Lung (tissue), 12 donors: Measurements from ENCODE around the gene TASP1. TPM values are rescaled to one million over a fixed set of nuclear protein-coding genes. Genes with fewer than 3 reads are reported as not detected.

Experiments used
- ATAC-seq: fragments of 200-7000 bp; cut with Tn5 transposase; one replicate; pipeline ENCODE4 v1.9.1; 2020; ENCODE audit warnings: moderate number of reproducible peaks; ENCODE audit not compliant: insufficient read depth, low FRiP score
- DNase-seq, 3 donors: peaks; one replicate each; pipeline ENCODE4 v3.0.0-alpha.2; 2013 to 2017
- H3K27ac ChIP-seq, 2 donors: one replicate each; pipeline ENCODE4 v1.5.1; 2013; ENCODE audit warnings: mild to moderate bottlenecking in 2 of 2, moderate library complexity in 2 of 2, control low read depth in 1 of 2, inconsistent platforms in 1 of 2, low read depth in 1 of 2, low read length in 1 of 2
- H3K27me3 ChIP-seq, 3 donors: one replicate each; pipeline ENCODE4 v1.5.1; 2013; ENCODE audit warnings: low read length in 2 of 3; ENCODE audit not compliant: control insufficient read depth in 3 of 3, insufficient read depth in 3 of 3
- H3K36me3 ChIP-seq, 4 donors: one replicate each; pipeline ENCODE4 v1.5.1; 2013; ENCODE audit warnings: low read length in 4 of 4, mild to moderate bottlenecking in 1 of 4, moderate library complexity in 1 of 4; ENCODE audit not compliant: control insufficient read depth in 4 of 4, insufficient read depth in 4 of 4
- H3K4me1 ChIP-seq, 5 donors: one replicate each; pipeline ENCODE4 v1.5.1; 2013; ENCODE audit warnings: low read length in 5 of 5, mild to moderate bottlenecking in 2 of 5, moderate library complexity in 1 of 5; ENCODE audit not compliant: control insufficient read depth in 5 of 5, insufficient read depth in 5 of 5
- H3K4me3 ChIP-seq: one replicate; pipeline ENCODE4 v1.5.1; 2013; ENCODE audit warnings: mild to moderate bottlenecking, control low read depth, moderate library complexity
- H3K9ac ChIP-seq, 2 donors: one replicate each; pipeline ENCODE4 v1.5.1; 2013; ENCODE audit warnings: low read length in 2 of 2, control low read depth in 1 of 2; ENCODE audit not compliant: insufficient read depth in 1 of 2
- H3K9me3 ChIP-seq, 4 donors: one replicate each; pipeline ENCODE4 v1.5.1; 2013; ENCODE audit warnings: low read length in 3 of 4, mild to moderate bottlenecking in 1 of 4, moderate library complexity in 1 of 4; ENCODE audit not compliant: control insufficient read depth in 4 of 4, insufficient read depth in 3 of 4
- WGBS, 2 donors: extraction: QIAGEN DNeasy Blood & Tissue Kit; methylation state at CpG; one replicate each; pipeline ENCODE4 v1.1.7; 2013; 5-methylcytosine and 5-hydroxymethylcytosine counted together
- polyA plus RNA-seq, 2 donors: library from polyadenylated mRNA; stranded (reverse); fragments of 200-250 nt; gene quantifications; one replicate each; pipeline ENCODE4 v1.2.1, GENCODE V29; 2013
- total RNA-seq, 2 donors: library from RNA; depleted of rRNA in 1 of 2; stranded (reverse); fragments of >200 nt in 1 of 2; gene quantifications; one replicate each; pipeline ENCODE4 v1.2.1, GENCODE V29; 2014 to 2021
- TF ChIP-seq, protein P1 (sequence below): IDR thresholded peaks from 2 replicates; pipeline ENCODE4 v1.5.1; 2012; ENCODE audit warnings: mild to moderate bottlenecking; ENCODE audit errors: control extremely low read depth, extremely low read depth
- donor health status: control.
- donor health status: control.
- donor health status: Bipolar disorder and iron deficiency.
- donor health status: healthy.
- donor health status: DM: yes; HTN: yes; CAD: no.

The TASP1 gene
- total and polyA plus RNA-seq, 4 donors, result 5.0 to 26.5 (median 11.5) TPM

DNA sequence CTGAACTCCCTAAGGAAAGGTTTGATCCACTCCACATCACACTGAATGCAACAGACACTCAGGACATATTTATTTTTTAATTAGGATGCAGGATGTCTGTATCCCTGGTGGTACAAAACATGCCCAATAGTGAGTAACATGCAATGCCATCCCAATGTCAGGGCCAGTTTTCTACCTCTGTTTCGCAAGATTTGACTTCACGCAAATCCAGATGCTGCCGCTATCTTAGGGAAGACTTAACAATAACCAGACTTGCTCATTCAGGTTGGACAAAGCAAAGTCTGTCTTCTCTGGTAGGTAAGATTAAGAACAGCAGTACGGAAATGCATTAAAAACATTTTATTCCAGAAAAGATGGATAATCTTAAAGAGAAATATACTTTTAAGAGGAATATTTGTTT, 103.1 kb downstream of the TASP1 start:
- 96 to 97% methylated on average over 4 of the region's 4 CpGs for WGBS, 2 donors
- Histone ChIP-seq H3K9me3 (no peaks in the 10 kb centered on the region), H3K4me3 (no peak overlapping the region), H3K27me3 (no peaks in the 10 kb centered on the region), H3K4me1 (peaks cover 0 to 10% (median 0%) of the 10 kb centered on the region in 5 donors), H3K9ac (no peak overlapping the region), H3K36me3 (peaks cover 0 to 8% (median 3%) of the 10 kb centered on the region in 4 donors), H3K27ac (no peak overlapping the region)
- DNase-seq (no peak), ATAC-seq (no peak)
- TF ChIP-seq, protein P1, sequence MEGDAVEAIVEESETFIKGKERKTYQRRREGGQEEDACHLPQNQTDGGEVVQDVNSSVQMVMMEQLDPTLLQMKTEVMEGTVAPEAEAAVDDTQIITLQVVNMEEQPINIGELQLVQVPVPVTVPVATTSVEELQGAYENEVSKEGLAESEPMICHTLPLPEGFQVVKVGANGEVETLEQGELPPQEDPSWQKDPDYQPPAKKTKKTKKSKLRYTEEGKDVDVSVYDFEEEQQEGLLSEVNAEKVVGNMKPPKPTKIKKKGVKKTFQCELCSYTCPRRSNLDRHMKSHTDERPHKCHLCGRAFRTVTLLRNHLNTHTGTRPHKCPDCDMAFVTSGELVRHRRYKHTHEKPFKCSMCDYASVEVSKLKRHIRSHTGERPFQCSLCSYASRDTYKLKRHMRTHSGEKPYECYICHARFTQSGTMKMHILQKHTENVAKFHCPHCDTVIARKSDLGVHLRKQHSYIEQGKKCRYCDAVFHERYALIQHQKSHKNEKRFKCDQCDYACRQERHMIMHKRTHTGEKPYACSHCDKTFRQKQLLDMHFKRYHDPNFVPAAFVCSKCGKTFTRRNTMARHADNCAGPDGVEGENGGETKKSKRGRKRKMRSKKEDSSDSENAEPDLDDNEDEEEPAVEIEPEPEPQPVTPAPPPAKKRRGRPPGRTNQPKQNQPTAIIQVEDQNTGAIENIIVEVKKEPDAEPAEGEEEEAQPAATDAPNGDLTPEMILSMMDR, result no peak

DNA sequence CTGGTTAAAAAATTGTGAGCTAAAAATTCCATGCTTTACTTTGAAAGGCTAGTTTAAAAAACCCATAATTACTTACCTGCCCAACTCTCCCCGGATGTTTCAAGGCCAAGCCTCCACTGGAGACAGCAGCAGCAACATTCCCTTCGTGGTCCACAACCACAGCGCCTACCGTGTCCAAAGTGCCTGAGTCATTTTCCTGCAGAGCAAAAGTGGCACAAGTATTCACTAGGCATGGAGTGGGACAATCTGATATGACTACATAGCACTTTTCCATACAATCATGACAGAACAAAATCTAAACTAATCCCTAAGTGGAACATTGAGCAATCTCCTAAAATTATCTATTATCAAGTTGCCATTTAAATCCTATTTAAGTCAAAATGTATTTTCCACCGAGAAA, 104.8 kb downstream of the TASP1 start:
- H3K36me3 ChIP-seq, result peaks cover 0 to 8% (median 3%) of the 10 kb centered on the region in 4 donors
- DNase-seq, result no peak
- no peak overlapping the region for H3K9ac ChIP-seq
- ATAC-seq, result no peak
- H3K4me1 ChIP-seq, result peaks cover 0 to 16% (median 0%) of the 10 kb centered on the region in 5 donors
- TF ChIP-seq, protein P1, result no peak
- WGBS, 2 donors, result 90 to 92% methylated on average over 5 of the region's 5 CpGs
- H3K9me3 ChIP-seq, result no peaks in the 10 kb centered on the region
- no peaks in the 10 kb centered on the region for H3K27me3 ChIP-seq
- H3K4me3 ChIP-seq, result no peak overlapping the region
- H3K27ac ChIP-seq, result no peak overlapping the region

DNA sequence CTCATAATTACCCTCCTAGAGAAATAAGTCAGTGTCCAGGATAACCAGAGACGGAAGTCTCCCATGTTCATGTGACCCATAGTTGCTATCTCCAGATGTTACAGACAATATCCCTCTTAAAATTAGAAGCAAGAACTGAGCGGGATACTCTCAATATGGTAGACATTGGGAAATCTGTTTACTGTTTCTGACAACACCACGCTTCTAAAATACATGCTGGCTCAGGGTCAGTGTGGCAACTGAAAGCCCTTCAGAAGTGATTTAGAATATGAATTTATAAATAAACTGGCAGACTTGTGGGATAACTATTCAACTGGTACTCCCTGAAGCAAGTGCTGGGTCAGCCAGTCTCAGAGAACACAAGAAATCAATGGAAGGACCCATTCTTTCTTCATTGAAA, 108.6 kb downstream of the TASP1 start:
- DNase-seq (peak in 2 of 3 donors; percentile 53 to 72), ATAC-seq (no peak)
- H3K4me1 ChIP-seq, result peaks cover 0 to 6% (median 0%) of the 10 kb centered on the region in 5 donors
- H3K36me3 ChIP-seq, result peaks cover 0 to 18% (median 6%) of the 10 kb centered on the region in 4 donors
- H3K4me3 ChIP-seq, result no peak overlapping the region
- no peak overlapping the region for H3K27ac ChIP-seq
- 87 to 88% methylated on average over 3 of the region's 3 CpGs for WGBS, 2 donors
- TF ChIP-seq, protein P1, result no peak
- H3K9me3 ChIP-seq, result no peaks in the 10 kb centered on the region
- H3K27me3 ChIP-seq, result no peaks in the 10 kb centered on the region
- no peak overlapping the region for H3K9ac ChIP-seq

DNA sequence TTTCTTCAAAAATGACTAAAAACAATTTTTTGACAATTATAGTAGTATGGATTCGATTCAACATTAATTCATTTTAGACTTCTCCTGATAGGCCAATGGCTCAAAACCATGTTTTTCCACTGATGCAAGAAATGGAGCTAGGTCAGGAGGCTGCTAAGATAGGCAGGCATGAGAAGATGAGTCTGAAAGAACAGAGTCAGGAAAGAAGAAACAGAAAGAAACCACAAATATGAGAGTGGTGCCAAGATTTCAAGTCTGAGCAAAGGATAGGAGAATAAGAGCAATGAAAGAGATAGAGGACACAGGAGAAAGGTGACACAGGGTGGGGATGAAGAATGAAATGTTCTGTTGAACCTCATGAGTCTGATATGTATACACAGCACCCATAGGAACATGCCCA, 112.2 kb downstream of the TASP1 start:
- WGBS, 2 donors, result 95 to 98% methylated on average over 1 of the region's 1 CpG
- no peaks in the 10 kb centered on the region for H3K9me3 ChIP-seq

More for the DNA sequence above, 112.2 kb downstream of the TASP1 start:
- Histone ChIP-seq H3K9ac (no peak overlapping the region), H3K27me3 (no peaks in the 10 kb centered on the region), H3K36me3 (peaks cover 0 to 17% (median 12%) of the 10 kb centered on the region in 4 donors), H3K4me1 (peaks cover 0 to 6% (median 0%) of the 10 kb centered on the region in 5 donors), H3K27ac (no peak overlapping the region), H3K4me3 (no peak overlapping the region)
- no peak for DNase-seq
- TF ChIP-seq, protein P1, result no peak
- no peak for ATAC-seq
